GM21717 (cell line): ENCODE results near the gene LIX1L.
A peak's percentile ranks its signal among the peaks of the same experiment; 100 is the strongest.

Experiments used
- ATAC-seq: cut with Tn5 transposase; IDR thresholded peaks from one replicate; pipeline ENCODE4 v1.9.1; 2021; ENCODE audit warnings: mild to moderate bottlenecking, moderate library complexity; ENCODE audit not compliant: unreplicated experiment

LIX1L gene

GRCh38 chr1:145957443-145958319 is at the start of gene LIX1L:
Gene LIX1L (minus strand): TSS chr1:145958017. CDS start chr1:145957927, 90 bp downstream.
- peak; percentile 80 for ATAC-seq

- ATAC-seq: no peak
Measured at GRCh38 chr1:146001709-146002108, 43.9 kb upstream of the LIX1L start.

- no peak for ATAC-seq
Measured at GRCh38 chr1:145999321-146000024, 41.7 kb upstream of the LIX1L start.

- ATAC-seq: no peak
Measured at GRCh38 chr1:145997718-145998023, 39.9 kb upstream of the LIX1L start.

- ATAC-seq: no peak
Measured at GRCh38 chr1:145997016-145997717, 39.4 kb upstream of the LIX1L start.

- peak; percentile 79 for ATAC-seq
Measured at GRCh38 chr1:145996433-145997015, 38.7 kb upstream of the LIX1L start, which contains the start of gene TXNIP. Gene TXNIP (minus strand): TSS chr1:145996579. CDS start chr1:145996266, 313 bp downstream.

DNA sequence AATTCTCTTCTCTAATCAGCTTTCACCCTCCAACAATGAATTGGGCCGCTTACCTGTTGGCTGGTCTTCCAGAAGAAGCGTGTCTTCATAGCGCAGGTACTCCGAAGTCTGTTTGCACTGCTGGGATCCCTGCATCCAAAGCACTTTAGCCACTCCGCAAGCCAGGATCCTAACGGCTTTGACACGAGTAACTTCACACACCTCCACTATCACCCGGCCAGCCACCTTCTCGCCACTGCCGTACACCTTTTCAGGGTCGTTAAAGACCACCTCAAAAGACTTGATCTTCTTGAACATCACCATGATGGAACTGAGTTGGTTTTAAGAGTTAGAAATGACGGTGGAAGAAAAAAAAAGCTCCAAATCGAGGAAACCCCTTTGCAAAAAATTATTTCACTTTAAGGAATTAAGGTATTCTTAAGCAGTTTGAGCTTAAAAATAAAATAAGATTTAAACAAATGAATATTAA is 38.2 kb upstream of the LIX1L start:
- no peak for ATAC-seq

DNA sequence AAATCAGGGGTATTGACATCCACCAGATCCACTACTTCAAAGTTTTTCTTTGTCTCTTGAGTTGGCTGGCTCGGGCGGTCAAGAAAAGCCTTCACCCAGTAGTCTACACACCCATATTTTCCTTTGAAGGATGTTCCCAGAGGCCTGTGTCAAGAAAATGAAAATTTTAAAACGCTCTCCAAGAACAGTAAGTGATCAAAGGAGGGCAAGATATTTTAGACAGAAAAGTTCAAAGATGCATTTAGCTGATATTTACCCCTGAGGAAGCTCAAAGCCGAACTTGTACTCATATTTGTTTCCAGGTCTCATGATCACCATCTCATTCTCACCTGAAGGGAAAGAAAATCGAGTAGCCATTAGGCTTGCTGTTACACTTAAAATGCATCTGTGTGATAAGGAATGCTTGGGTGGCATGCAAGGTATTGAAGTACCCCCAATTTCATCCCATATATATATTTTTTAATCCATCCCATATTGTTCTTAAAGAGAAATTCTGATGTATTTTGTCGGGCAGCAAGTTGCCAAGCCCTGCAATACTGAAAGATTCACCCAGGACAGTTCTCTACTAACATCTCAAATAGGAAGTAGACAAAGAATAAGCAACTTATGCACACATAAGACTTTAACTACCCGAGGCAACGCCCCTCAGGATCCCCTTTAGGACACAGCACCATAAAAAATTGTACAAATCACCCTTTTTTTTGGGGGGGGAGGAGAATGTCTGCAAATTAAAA is 37.5 kb upstream of the LIX1L start:
- ATAC-seq: no peak

DNA sequence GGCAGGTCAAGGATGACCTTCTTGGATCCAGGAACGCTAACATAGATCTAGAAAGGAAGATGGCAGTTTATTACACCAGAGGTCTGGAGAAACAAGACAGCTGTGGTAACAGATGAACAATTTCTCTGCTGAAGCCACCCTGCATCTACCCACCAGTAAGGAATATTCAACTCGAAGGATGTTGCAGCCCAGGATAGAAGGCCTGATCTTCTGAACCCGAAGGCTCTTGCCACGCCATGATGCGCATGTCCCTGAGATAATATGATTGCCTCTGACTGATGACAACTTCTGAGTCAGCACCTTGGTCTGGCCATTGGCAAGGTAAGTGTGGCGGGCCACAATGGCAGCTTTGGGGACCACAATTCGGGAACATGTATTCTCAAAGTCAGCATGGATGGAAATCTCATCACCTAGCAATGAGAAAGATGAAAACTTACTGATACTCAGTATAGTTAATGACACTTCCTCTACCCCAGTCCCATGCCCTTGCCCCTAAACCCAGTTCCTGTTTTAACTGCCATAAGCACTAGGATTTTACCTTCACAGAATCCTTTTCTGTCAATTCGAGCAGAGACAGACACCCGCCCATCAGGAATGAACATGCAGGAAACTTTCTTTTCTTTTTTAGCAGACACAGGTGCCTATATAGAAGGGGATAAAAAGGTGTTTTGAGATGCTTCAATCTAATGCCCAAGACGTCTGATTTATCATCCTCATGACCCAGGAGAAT is 36.7 kb upstream of the LIX1L start:
- ATAC-seq: no peak

GRCh38 chr1:145993618-145994390 is 36.0 kb upstream of the LIX1L start:
- ATAC-seq: no peak

- no peak for ATAC-seq
Measured at GRCh38 chr1:145992958-145993617, 35.3 kb upstream of the LIX1L start.

GRCh38 chr1:145992502-145992936 is 34.7 kb upstream of the LIX1L start:
- no peak for ATAC-seq

GRCh38 chr1:145991735-145992412 is 34.1 kb upstream of the LIX1L start:
- ATAC-seq: no peak

- ATAC-seq: no peak
Measured at GRCh38 chr1:145990249-145990855, 32.5 kb upstream of the LIX1L start.

GRCh38 chr1:145988773-145989172 is 31.0 kb upstream of the LIX1L start:
- ATAC-seq: no peak

DNA sequence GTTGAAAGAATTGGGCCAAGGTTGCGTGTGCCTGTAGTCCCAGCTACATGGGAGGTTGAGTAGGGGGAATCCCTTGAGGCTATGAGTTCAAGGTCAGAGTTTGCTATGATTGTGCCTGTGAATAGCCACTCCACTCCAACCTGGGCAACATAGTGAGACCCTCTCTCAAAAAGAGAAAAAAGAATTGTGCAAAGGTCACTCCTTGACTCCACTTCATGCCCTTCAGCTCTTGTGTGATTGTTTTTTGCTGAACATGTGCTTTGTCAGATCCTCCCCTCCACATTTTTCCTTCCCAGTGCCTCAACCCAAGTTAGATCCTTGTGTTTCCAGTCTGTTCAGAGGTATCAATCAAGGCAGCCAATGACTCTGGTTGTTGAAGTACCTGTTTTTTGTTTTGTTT is 30.1 kb upstream of the LIX1L start:
- no peak for ATAC-seq

GRCh38 chr1:145986551-145986950 is 28.7 kb upstream of the LIX1L start:
- ATAC-seq: no peak
